CD4-positive, alpha-beta T cell treated with Interleukin-1 beta for 1 hour (primary cell): ENCODE results near the gene CMPK1.
"Not testable (repeated sequence)": the region's sequence is repeated elsewhere in the genome, so short reads cannot be mapped to it uniquely, and the experiment has no call there.

ENCODE experiments used
- DNase-seq, 2 donors: peaks; one replicate each; pipeline ENCODE4 v3.0.0-alpha.2; 2020 to 2022

The CMPK1 gene

GRCh38 chr1:47338249-47339077, 4.9 kb downstream of the CMPK1 start:
- DNase-seq = no peak

GRCh38 chr1:47340227-47340626, 6.6 kb downstream of the CMPK1 start:
- DNase-seq = no peak

- not testable (repeated sequence) for DNase-seq
Observed at GRCh38 chr1:47346979-47347378, 13.4 kb downstream of the CMPK1 start.

GRCh38 chr1:47347735-47348134, 14.1 kb downstream of the CMPK1 start:
- no peak for DNase-seq

GRCh38 chr1:47348246-47348645, 14.7 kb downstream of the CMPK1 start:
- DNase-seq = no peak

GRCh38 chr1:47351305-47351704, 17.7 kb downstream of the CMPK1 start:
- DNase-seq = no peak

GRCh38 chr1:47361380-47361779, 27.8 kb downstream of the CMPK1 start:
- no peak for DNase-seq

- no peak for DNase-seq
Observed at GRCh38 chr1:47362828-47363227, 29.2 kb downstream of the CMPK1 start.

GRCh38 chr1:47367651-47368050, 34.1 kb downstream of the CMPK1 start:
- DNase-seq = no peak

- no peak for DNase-seq
Observed at GRCh38 chr1:47371016-47371517, 37.5 kb downstream of the CMPK1 start.

- no peak for DNase-seq
Observed at GRCh38 chr1:47374501-47374900, 40.9 kb downstream of the CMPK1 start.

- DNase-seq = no peak
Observed at GRCh38 chr1:47378147-47378546, 44.6 kb downstream of the CMPK1 start.

GRCh38 chr1:47380699-47381098, 47.1 kb downstream of the CMPK1 start:
- DNase-seq = no peak

- DNase-seq = no peak
Observed at GRCh38 chr1:47382399-47382983, 48.9 kb downstream of the CMPK1 start.

GRCh38 chr1:47384083-47384482, 50.5 kb downstream of the CMPK1 start:
- no peak for DNase-seq

GRCh38 chr1:47385020-47385419, 51.4 kb downstream of the CMPK1 start:
- no peak for DNase-seq

- no peak for DNase-seq
Observed at GRCh38 chr1:47386268-47386667, 52.7 kb downstream of the CMPK1 start.

- no peak for DNase-seq
Observed at GRCh38 chr1:47388030-47388890, 54.7 kb downstream of the CMPK1 start.

- peak; percentile 4 to 16 for DNase-seq
Observed at GRCh38 chr1:47388891-47389238, 55.3 kb downstream of the CMPK1 start.

GRCh38 chr1:47389731-47390130, 56.1 kb downstream of the CMPK1 start:
- DNase-seq = no peak

GRCh38 chr1:47390843-47391242, 57.3 kb downstream of the CMPK1 start:
- DNase-seq = no peak

GRCh38 chr1:47393141-47393540, 59.6 kb downstream of the CMPK1 start:
- DNase-seq = no peak

- DNase-seq = no peak
Observed at GRCh38 chr1:47395433-47395832, 61.8 kb downstream of the CMPK1 start.
